SK-N-MC (cell line): ENCODE measurements around the gene RPGRIP1L.

ENCODE experiments used
- EZH2 ChIP-seq: fragments of 200-600 bp; sonication (generic); IDR thresholded peaks from one replicate; pipeline ENCODE4 v1.6.1; 2017; ENCODE audit warnings: antibody characterized with exemption
- POLR2AphosphoS5 ChIP-seq: IDR thresholded peaks from 2 replicates; pipeline ENCODE4 v1.6.1; 2012; ENCODE audit warnings: mild to moderate bottlenecking, low read depth, low read length, borderline replicate concordance

DNA sequence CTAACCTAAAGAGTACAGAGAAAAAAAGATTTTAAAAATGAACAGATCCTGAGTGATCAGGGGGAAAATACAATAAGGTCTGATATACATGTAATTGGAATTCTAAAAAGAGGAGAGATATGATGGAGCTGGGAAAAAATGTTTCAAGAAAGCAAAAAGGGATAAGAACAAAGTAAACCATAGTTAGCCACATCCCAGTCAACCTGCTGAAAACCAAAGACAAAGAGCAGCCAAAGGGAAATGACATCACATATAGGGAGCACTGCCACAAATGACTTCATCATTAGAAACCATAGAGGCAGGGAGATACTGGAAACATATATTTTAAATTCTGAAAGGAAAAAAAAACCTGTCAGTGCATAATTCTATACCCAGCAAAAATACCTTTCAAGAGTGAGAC is 131.9 kb downstream of the RPGRIP1L start:
- TF ChIP-seq EZH2 (no peak), POLR2AphosphoS5 (no peak)
